K562 (cell line): ENCODE results near the gene ETS2. TPM values are rescaled to one million over a fixed set of nuclear protein-coding genes. Genes with fewer than 3 reads are reported as not detected.

Experiments used
- BHLHE40 ChIP-seq: IDR thresholded peaks from 2 replicates; pipeline ENCODE4 v1.6.1; 2011; ENCODE audit warnings: low read length, improper control_type of control experiment
- CBFA2T2 ChIP-seq: fragments of 450-650 bp; conservative IDR thresholded peaks from 2 replicates; pipeline ENCODE4 v1.6.1; 2017; ENCODE audit warnings: mild to moderate bottlenecking
- CEBPB ChIP-seq: fragments of 450-650 bp; IDR thresholded peaks from 2 replicates; pipeline ENCODE4 v1.6.1; 2016; ENCODE audit warnings: missing genetic modification characterization, missing compliant biosample characterization
- ETV1 ChIP-seq: fragments of 450-650 bp; conservative IDR thresholded peaks from 2 replicates; pipeline ENCODE4 v1.6.1; 2016; ENCODE audit warnings: missing genetic modification characterization, control low read depth, low read depth, missing compliant biosample characterization
- FOXA3 ChIP-seq, 2 experiments: fragments of 450-650 bp in 1 of 2; sonication (generic) in 1 of 2; formaldehyde crosslinking; IDR thresholded peaks in 1 of 2; conservative IDR thresholded peaks in 1 of 2; 2 replicates each; pipeline versions ENCODE4 v1.4.0 to v1.8.0; 2020 to 2022; ENCODE audit warnings: mild to moderate bottlenecking in 2 of 2, missing genetic modification reagents in 1 of 2
- HDAC2 ChIP-seq: fragments of 450-650 bp; IDR thresholded peaks from 2 replicates; pipeline ENCODE4 v1.6.1; 2016; ENCODE audit warnings: mild to moderate bottlenecking
- IFI16 ChIP-seq: fragments of 250-450 bp; sonication (Bioruptor Pico); IDR thresholded peaks from 2 replicates; pipeline ENCODE4 v2.1.2; 2022; ENCODE audit warnings: mild to moderate bottlenecking, inconsistent platforms
- MBD2 ChIP-seq: sonication (generic); IDR thresholded peaks from 2 replicates; pipeline ENCODE4 v1.6.1; 2016; ENCODE audit warnings: low read depth, borderline replicate concordance
- MGA ChIP-seq: fragments of 450-650 bp; IDR thresholded peaks from 2 replicates; pipeline ENCODE4 v1.6.1; 2016; ENCODE audit warnings: mild to moderate bottlenecking, moderate library complexity
- NKRF ChIP-seq: fragments of 450-650 bp; IDR thresholded peaks from 2 replicates; pipeline ENCODE4 v1.6.1; 2016; ENCODE audit warnings: borderline replicate concordance
- TAF1 ChIP-seq: IDR thresholded peaks from 2 replicates; pipeline ENCODE4 v1.6.1; 2011; ENCODE audit warnings: mild to moderate bottlenecking, low read length, moderate library complexity; ENCODE audit not compliant: insufficient read depth, control insufficient read depth, severe bottlenecking; ENCODE audit errors: extremely low read depth
- ZEB2 ChIP-seq: fragments of 450-650 bp; IDR thresholded peaks from 2 replicates; pipeline ENCODE4 v1.6.1; 2016
- ZNF57 ChIP-seq: fragments of 450-650 bp; formaldehyde crosslinking; IDR thresholded peaks from 2 replicates; pipeline ENCODE4 v1.4.0; 2020; ENCODE audit warnings: mild to moderate bottlenecking, moderate library complexity
- ZNF76 ChIP-seq: fragments of 250-450 bp; sonication (Bioruptor Pico); IDR thresholded peaks from 2 replicates; pipeline ENCODE4 v1.4.0; 2020; ENCODE audit warnings: mild to moderate bottlenecking, moderate library complexity, borderline replicate concordance
- polyA plus RNA-seq, 8 experiments: library from polyadenylated mRNA; depleted of rRNA in 4 of 8; stranded (reverse) in 5 of 8; unstranded in 3 of 8; fragments of >200 nt; fragmentation: Nextera tagmentation in 2 of 8; fragmentation: Illumina TruSeq in 1 of 8; extraction: Ambion mirVana in 2 of 8; extraction: Trizol in 1 of 8; gene quantifications; 2 replicates each; pipeline versions ENCODE4 v1.2.1 to v1.2.3, GENCODE V29; 2011 to 2014; ENCODE audit warnings: inconsistent platforms in 1 of 8, missing spikeins in 1 of 8
- total RNA-seq, 7 experiments: library from RNA; depleted of rRNA in 6 of 7; stranded (reverse); fragments of >200 nt in 6 of 7; fragmentation: Illumina TruSeq in 2 of 7; extraction: Trizol in 2 of 7; gene quantifications; 2 replicates each; pipeline versions ENCODE4 v1.2.1 to v1.2.3, GENCODE V29; 2011 to 2021; ENCODE audit warnings: low replicate concordance in 1 of 7

The ETS2 gene
- total and polyA plus RNA-seq, 9 of the 15 experiments (the other 6 are each of a cell fraction or from before 2014, with no cell fraction given), result 1.7 to 24.4 (median 12.2) TPM

- TF ChIP-seq NKRF (no peak), ZEB2 (peak; percentile 97), MBD2 (0 out of 2 replicates have a peak, but pooled peaks have one; percentile 31), ZNF57 (CRISPR knock-in tag) (no peak), BHLHE40 (peak; percentile 86), ETV1 (tag) (no peak), HDAC2 (peak; percentile 49; the same call in 1 of the 2 replicates), IFI16 (no peak), MGA (0 out of 2 replicates have a peak, but pooled peaks have one; percentile 27), ZNF76 (no peak), CEBPB (tag) (0 out of 2 replicates have a peak, but pooled peaks have one; percentile 17), TAF1 (no peak), CBFA2T2 (peak; percentile 47; the same call in 1 of the 2 replicates), FOXA3 (CRISPR knock-in tag; conservative IDR thresholded peaks at IDR 0.05 in 1 of 2, IDR thresholded peaks at IDR 0.05 in 1 of 2) (no peak)
Measured at GRCh38 chr21:38787461-38788274, 18.1 kb upstream of the ETS2 start (continued).
